Caco-2 (cell line): ENCODE measurements around the gene SRPRB. TPM values are rescaled to one million over a fixed set of nuclear protein-coding genes. Genes with fewer than 3 reads are reported as not detected.

Source experiments
- BruUV-seq: library from RNA; stranded (reverse); fragments of 400-500 nt; replicated peaks from 2 replicates; lab custom pipeline; 2021; lab: Mats Ljungman, UMichigan
- CTCF ChIA-PET: fragments of 300-600 bp; sonication (Branson Sonifier 250); formaldehyde crosslinking; loops from one replicate; lab custom pipeline; 2022; ENCODE audit warnings: antibody characterized with exemption; lab: Charles Lee
- POLR2A ChIA-PET: fragments of 300-600 bp; sonication (Branson Sonifier 250); formaldehyde crosslinking; loops from one replicate; lab custom pipeline; 2022; ENCODE audit warnings: antibody characterized with exemption; lab: Charles Lee
- DNase-seq, 2 experiments: peaks; one replicate each; pipeline versions ENCODE4 v3.0.0 to v3.0.0-alpha.2; 2020 to 2022
- H3K27me3 ChIP-seq: replicated peaks from 2 replicates; pipeline ENCODE4 v1.6.0; 2011; ENCODE audit warnings: low read length; ENCODE audit not compliant: control insufficient read depth, insufficient read depth
- H3K36me3 ChIP-seq: 2 replicates; pipeline ENCODE4 v1.5.1; 2011; ENCODE audit warnings: low read length; ENCODE audit not compliant: control insufficient read depth, insufficient read depth
- H3K4me1 ChIP-seq: fragments of 250-450 bp; sonication (Bioruptor Pico); 2 replicates; pipeline ENCODE4 v1.5.1; 2020; ENCODE audit warnings: mild to moderate bottlenecking
- H3K4me3 ChIP-seq: 2 replicates; pipeline ENCODE4 v1.5.1; 2011; ENCODE audit warnings: low read depth, mild to moderate bottlenecking, control low read depth, low read length
- H3K9me3 ChIP-seq: fragments of 250-450 bp; sonication (Bioruptor Pico); 2 replicates; pipeline ENCODE4 v1.5.1; 2020; ENCODE audit warnings: mild to moderate bottlenecking, moderate library complexity
- H3K27ac Mint-ChIP-seq: one replicate; pipeline ENCODE4 v1.8.0; 2022; ENCODE audit warnings: mixed read lengths; ENCODE audit not compliant: unreplicated experiment
- H3K27me3 Mint-ChIP-seq: one replicate; pipeline ENCODE4 v1.8.0; 2022; ENCODE audit warnings: mixed read lengths; ENCODE audit not compliant: insufficient read depth, unreplicated experiment
- H3K36me3 Mint-ChIP-seq: one replicate; pipeline ENCODE4 v1.8.0; 2022; ENCODE audit warnings: mild to moderate bottlenecking, mixed read lengths; ENCODE audit not compliant: insufficient read depth, unreplicated experiment
- H3K4me1 Mint-ChIP-seq: one replicate; pipeline ENCODE4 v1.8.0; 2022; ENCODE audit warnings: low read depth, mixed read lengths; ENCODE audit not compliant: unreplicated experiment
- H3K4me3 Mint-ChIP-seq: one replicate; pipeline ENCODE4 v1.8.0; 2022; ENCODE audit warnings: mild to moderate bottlenecking, moderate library complexity, mixed read lengths; ENCODE audit not compliant: unreplicated experiment
- H3K9me3 Mint-ChIP-seq: one replicate; pipeline ENCODE4 v1.8.0; 2022; ENCODE audit warnings: mixed read lengths; ENCODE audit not compliant: unreplicated experiment
- CTCF ChIP-seq, 2 experiments: fragments of 200-600 bp in 1 of 2; IDR thresholded peaks; 1 replicate in 1 of 2; 2 replicates in 1 of 2; pipeline versions ENCODE4 v1.5.1 to v1.8.0; 2011 to 2022; ENCODE audit warnings: antibody characterized with exemption in 1 of 2, control low read depth in 1 of 2, inconsistent platforms in 1 of 2, low read depth in 1 of 2, low read length in 1 of 2, mild to moderate bottlenecking in 1 of 2, moderate library complexity in 1 of 2; ENCODE audit not compliant: insufficient read depth in 1 of 2, severe bottlenecking in 1 of 2, unreplicated experiment in 1 of 2
- intact Hi-C: fragments of 100-400 bp; cut with micrococcal nuclease; formaldehyde crosslinking; loops from one replicate; pipeline ENCODE4 v1.10.0; 2022; ENCODE audit not compliant: unreplicated experiment
- total RNA-seq: library from RNA; stranded (reverse); gene quantifications from 2 replicates; pipeline ENCODE4 v1.2.3, GENCODE V29; 2022

Gene SRPRB
- total RNA-seq, 1 experiment from 2014 or later: 87.3 TPM

GRCh38 chr3:133868186-133868585, 62.6 kb downstream of the SRPRB start:
- no peak for TF ChIP-seq CTCF (IDR thresholded peaks at IDR 0.05; ENCODE audit: insufficient read depth in 1 of 2, low read depth in 1 of 2, low read length in 1 of 2, severe bottlenecking in 1 of 2, unreplicated experiment in 1 of 2)
- no peaks in the 10 kb centered on the region for H3K4me1 Mint-ChIP-seq
- H3K27me3 Mint-ChIP-seq: no peaks in the 10 kb centered on the region
- H3K9me3 Mint-ChIP-seq: no peaks in the 10 kb centered on the region
- Histone ChIP-seq H3K4me1 (no peaks in the 10 kb centered on the region), H3K9me3 (no peaks in the 10 kb centered on the region), H3K27me3 (no peaks in the 10 kb centered on the region; the same call in 1 of the 2 replicates), H3K4me3 (no peak overlapping the region), H3K36me3 (no peaks in the 10 kb centered on the region)
- intact Hi-C loops: no loop called here
- H3K4me3 Mint-ChIP-seq: no peak overlapping the region
- H3K27ac Mint-ChIP-seq: no peak overlapping the region
- no TSS peak for BruUV-seq
- no peak for DNase-seq
- CTCF ChIA-PET: no interaction called here
- H3K36me3 Mint-ChIP-seq: no peaks in the 10 kb centered on the region
- POLR2A ChIA-PET: no interaction called here

GRCh38 chr3:133868758-133869475, 63.3 kb downstream of the SRPRB start:
- Histone ChIP-seq H3K4me1 (no peaks in the 10 kb centered on the region), H3K4me3 (no peak overlapping the region), H3K9me3 (no peaks in the 10 kb centered on the region), H3K27me3 (no peaks in the 10 kb centered on the region; the same call in 1 of the 2 replicates), H3K36me3 (no peaks in the 10 kb centered on the region)
- intact Hi-C loops: no loop called here
- H3K27me3 Mint-ChIP-seq: no peaks in the 10 kb centered on the region
- H3K36me3 Mint-ChIP-seq: no peaks in the 10 kb centered on the region
- H3K4me3 Mint-ChIP-seq: no peak overlapping the region
- CTCF ChIA-PET: no interaction called here
- no peaks in the 10 kb centered on the region for H3K9me3 Mint-ChIP-seq
- no peak for DNase-seq
- POLR2A ChIA-PET: no interaction called here
- H3K27ac Mint-ChIP-seq: no peak overlapping the region
- no peak for TF ChIP-seq CTCF (IDR thresholded peaks at IDR 0.05; ENCODE audit: insufficient read depth in 1 of 2, low read depth in 1 of 2, low read length in 1 of 2, severe bottlenecking in 1 of 2, unreplicated experiment in 1 of 2)
- no peaks in the 10 kb centered on the region for H3K4me1 Mint-ChIP-seq
- BruUV-seq: no TSS peak

GRCh38 chr3:133869586-133869985, 64.0 kb downstream of the SRPRB start:
- H3K4me1 ChIP-seq: no peaks in the 10 kb centered on the region
- Mint-ChIP-seq H3K36me3 (no peaks in the 10 kb centered on the region), H3K27me3 (no peaks in the 10 kb centered on the region), H3K4me1 (no peaks in the 10 kb centered on the region), H3K4me3 (no peak overlapping the region), H3K27ac (no peak overlapping the region), H3K9me3 (no peaks in the 10 kb centered on the region)
- H3K27me3 ChIP-seq: no peaks in the 10 kb centered on the region; the same call in 1 of the 2 replicates
- H3K36me3 ChIP-seq: no peaks in the 10 kb centered on the region
- BruUV-seq: no TSS peak
- no peak for DNase-seq
- POLR2A ChIA-PET: no interaction called here
- no peaks in the 10 kb centered on the region for H3K9me3 ChIP-seq
- no peak overlapping the region for H3K4me3 ChIP-seq
- CTCF ChIA-PET: no interaction called here
- no peak for TF ChIP-seq CTCF (IDR thresholded peaks at IDR 0.05; ENCODE audit: insufficient read depth in 1 of 2, low read depth in 1 of 2, low read length in 1 of 2, severe bottlenecking in 1 of 2, unreplicated experiment in 1 of 2)
- intact Hi-C loops: no loop called here
